GM19239 (cell line): ENCODE data around the gene GPX2.

Source experiments
- DNase-seq: peaks from one replicate; pipeline ENCODE4 v3.0.0; 2011; ENCODE audit warnings: low spot score; ENCODE audit not compliant: insufficient read length
- FAIRE-seq: peaks from 2 replicates; lab custom pipeline; 2011; peaks lifted over from hg19 to GRCh38; lab: Jason Lieb, UNC

Gene GPX2

GRCh38 chr14:64963611-64964010 lies 21.1 kb upstream of the GPX2 start:
- DNase-seq (no peak), FAIRE-seq (no peak)

GRCh38 chr14:64960762-64961276 lies 18.3 kb upstream of the GPX2 start:
- DNase-seq (no peak), FAIRE-seq (no peak)

- no peak for DNase-seq
- FAIRE-seq: no peak
These were observed 16.2 kb upstream of the GPX2 start for GRCh38 chr14:64958743-64959142.

DNA sequence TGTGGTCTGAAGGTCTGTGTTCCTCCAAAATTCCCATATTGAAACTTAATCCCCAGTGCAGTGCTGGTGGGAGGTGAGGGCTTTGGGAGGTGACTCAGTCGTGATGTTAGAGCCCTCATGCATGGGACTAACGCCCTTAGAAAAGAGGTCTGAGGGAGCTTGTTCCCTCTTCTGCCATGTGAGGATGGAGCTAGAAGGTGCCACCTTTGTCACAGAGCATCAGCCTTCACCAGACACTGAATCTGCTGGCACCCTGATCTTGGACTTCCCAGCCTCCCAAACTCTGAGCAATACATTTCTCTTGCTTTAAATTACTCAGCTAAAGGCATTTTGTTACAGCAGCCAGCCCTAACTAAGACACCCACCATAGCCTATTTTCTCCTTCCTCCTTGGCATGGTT lies 15.7 kb upstream of the GPX2 start:
- DNase-seq (no peak), FAIRE-seq (no peak)

- DNase-seq (no peak), FAIRE-seq (no peak)
These were observed 14.3 kb upstream of the GPX2 start for GRCh38 chr14:64956697-64957406.

- DNase-seq (no peak), FAIRE-seq (no peak)
These were observed 12.8 kb upstream of the GPX2 start for GRCh38 chr14:64955297-64955696.

- FAIRE-seq (no peak), DNase-seq (no peak)
These were observed 12.1 kb upstream of the GPX2 start for GRCh38 chr14:64954491-64955240.

DNA sequence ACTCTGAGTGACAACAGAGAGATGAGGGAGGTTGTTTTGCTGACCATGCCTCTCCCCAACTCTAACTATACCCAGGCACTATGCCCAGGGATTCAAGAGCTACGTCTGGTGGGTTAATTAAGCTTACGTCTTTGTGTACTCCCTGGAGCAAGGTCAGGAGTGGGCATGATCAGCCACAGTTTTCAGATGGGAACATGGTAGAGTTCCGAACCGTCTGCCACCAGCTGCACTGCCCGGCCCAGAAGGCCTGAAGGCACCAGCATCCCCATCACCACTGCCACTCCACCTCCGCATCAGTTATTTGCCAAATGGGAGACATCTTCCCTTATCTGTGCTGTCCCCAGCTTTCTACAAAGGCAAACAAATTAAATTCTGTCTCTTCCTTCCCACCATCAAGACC lies 11.1 kb upstream of the GPX2 start:
- DNase-seq (no peak), FAIRE-seq (no peak)

DNA sequence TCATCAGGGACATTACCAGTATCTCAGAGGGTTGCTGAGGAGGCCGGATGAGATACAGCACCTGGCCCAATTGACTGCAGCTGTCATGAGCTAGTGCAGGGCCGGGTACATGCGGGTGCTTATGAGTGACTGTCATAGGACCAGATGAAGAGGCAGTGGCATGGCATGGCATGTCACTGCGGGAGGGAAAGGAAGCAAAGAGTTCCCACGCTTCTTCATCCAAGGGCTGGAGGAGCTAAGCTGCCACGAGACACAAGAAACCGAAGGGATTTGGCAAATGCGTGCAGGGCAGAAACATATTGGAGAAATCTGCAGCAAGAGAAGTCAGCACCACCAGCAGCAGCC lies 10.7 kb upstream of the GPX2 start:
- FAIRE-seq: peak; percentile 23
- DNase-seq: no peak

GRCh38 chr14:64952598-64953309 lies 10.2 kb upstream of the GPX2 start:
- DNase-seq (peak; percentile 50), FAIRE-seq (peak; percentile 90)

DNA sequence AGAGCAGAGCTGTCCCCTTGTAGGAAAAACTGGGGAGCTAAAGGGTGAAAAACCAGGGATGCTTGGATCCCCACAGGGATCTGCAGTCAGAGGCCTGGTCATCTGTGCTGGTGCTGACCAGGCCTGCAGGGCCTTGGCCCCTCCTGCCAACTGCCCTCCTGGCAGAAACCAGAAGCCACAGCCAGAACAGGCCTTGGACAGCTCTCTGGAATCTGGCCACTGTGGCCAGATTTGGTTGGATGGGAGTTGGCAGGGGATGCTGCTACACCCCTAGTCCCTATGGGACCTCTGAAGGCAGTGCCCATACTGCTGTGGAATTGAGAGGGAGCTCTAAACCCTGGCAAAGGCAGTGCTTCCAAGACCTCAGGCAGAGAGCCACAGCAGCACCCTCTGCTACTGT lies 9.2 kb upstream of the GPX2 start:
- no peak for FAIRE-seq
- DNase-seq: no peak

DNA sequence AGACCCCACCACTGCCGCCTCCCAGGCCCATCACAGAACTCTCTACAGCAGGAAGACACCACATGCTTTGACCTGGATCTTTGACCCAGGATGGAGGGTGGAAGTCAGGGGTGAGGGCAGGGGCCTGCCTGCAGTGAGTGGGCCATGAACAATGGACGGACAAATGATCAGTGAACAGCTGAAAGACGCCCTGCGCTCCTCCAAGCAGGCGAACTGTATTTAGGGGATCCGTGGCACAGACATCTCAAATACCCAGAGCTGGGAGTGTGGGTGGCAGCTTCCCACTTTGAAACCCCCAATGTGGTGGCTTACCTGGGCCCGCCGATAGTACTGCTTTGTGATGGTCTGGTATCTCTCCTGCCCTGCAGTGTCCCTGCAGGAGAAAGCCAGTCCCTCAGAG lies 8.7 kb upstream of the GPX2 start:
- no peak for FAIRE-seq
- no peak for DNase-seq

DNA sequence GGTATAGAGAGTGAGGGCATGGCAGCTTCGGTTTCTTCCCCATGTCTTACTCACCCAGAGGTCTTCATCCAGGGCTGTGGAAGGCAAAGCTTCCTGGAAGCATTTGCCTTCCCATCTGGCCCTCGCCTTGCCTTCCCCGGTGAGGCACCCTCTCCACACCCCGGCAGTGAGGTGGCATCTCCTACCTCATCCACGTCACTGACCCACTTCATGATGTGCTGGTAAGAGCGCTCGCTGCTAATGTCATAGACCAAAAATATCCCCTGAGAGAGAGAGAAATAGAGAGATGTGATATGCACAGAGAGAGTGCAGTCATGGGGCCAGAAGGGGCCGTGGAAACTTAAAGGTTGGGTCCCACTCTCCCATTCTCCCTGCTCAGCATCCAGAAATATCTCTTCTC lies 8.3 kb upstream of the GPX2 start:
- no peak for DNase-seq
- FAIRE-seq: no peak

DNA sequence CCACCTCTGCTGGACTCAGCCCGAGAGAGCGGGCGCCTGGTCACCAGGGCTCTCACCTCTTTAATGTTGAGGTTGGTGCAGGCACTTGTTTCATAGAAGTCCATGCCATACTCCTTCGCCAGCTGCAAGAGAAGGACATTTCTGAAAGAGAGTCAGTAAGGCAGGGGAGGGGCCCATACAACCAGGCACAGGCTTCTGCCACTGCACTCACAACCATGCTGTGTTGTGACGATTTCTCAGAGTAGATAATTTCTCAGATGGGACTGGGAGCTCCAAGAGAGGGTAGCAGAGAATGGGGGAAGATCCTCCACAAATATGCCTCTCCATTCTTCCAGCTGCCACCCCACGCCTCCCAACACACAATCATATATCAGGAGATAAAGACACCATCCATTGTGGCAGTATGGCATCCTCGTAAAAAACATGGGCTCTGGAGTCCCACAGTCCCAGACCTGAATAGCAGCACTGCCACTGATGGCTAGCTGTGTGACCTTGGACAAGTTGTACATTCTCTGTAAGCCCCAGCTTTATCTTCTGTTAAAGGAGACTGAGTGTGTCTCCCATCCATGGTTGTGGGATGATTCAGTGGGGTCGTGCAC lies 6.2 kb upstream of the GPX2 start:
- FAIRE-seq (no peak), DNase-seq (no peak)

DNA sequence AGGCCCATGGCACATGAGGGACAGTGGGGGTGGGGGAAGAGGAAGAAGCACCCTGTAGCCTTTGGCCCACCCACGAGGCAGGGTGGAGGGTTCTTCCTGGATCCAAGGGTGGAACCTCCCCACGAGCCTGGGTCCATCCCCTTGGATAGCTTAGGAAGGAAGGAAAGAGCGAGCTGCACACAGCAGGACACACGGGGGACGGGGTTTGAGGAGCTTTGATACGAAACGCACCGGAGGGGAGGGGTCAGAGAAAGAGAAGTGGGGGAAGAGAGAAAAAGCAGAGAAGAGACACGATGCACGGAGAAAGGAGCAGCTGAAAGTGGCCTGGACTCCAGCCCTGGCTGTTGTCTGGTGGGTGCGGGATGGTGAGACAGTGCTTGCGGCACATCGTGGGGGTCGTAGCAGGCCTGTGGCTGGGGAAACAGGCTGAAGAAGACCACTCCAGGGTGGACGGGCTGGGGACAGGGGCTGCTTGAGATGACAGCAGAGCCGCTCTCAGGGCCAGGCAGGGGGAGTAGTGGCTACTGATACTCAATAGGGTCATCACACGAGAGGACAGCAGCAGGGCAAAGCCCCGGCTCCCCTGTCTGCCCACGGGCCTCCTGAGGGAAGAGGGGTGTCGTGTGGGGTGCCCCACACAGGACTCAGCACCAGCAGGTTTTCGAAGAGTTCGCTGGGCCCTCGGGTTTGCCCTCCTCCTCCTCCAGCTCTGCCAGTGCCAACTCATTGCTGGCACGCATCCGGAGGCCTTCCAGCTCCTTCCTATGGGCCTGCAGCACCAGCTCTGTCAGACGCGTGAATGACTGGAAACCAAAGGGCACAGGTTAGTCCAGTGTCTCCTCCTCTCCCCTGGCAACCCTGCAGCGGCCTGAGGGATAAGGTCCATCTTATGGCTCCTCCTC lies 5.4 kb upstream of the GPX2 start:
- no peak for FAIRE-seq
- DNase-seq: no peak

GRCh38 chr14:64946310-64947045 lies 3.9 kb upstream of the GPX2 start:
- no peak for DNase-seq
- FAIRE-seq: no peak

DNA sequence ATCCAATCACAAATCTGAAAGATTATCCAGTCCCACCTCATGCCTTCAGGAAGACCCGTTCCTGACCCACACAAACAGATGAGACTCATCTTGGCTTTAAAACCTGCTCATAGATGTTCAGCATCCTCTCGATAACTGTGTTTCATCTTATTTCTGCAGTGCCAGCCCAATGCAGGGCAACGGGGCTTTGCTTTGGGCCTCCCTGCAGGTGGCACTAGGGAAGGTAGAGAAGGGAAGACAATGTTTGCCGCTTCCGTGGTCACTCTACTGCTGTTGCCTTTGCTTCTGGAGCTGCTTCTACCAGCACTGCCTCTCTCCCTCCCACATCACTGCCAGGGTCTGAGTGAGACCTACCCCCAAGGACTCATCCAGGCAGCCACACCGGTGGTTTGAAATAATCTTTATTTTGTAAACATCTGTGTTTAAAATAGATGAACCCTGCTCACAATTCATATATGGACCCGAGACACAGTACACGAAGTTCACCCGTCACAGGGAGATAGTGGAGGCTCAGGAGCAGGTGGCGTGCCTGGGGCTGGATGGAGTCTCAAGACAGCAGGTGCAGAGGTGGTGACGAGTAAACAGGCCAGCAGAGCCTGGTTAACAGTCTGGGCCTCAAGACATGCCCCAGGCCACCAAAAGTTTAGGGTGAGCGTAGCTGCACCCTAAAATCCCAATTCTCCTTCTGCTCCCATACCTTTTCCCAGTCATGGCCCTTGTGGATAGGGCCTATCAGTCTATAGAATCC lies 3.1 kb upstream of the GPX2 start:
- FAIRE-seq: no peak
- no peak for DNase-seq

GRCh38 chr14:64944861-64945260 lies 2.3 kb upstream of the GPX2 start:
- DNase-seq (no peak), FAIRE-seq (no peak)
